ENCODE measurements around the gene STK33. TPM values are rescaled to one million over a fixed set of nuclear protein-coding genes. Genes with fewer than 3 reads are reported as not detected.
A peak's percentile ranks its signal among the peaks of the same experiment; 100 is the strongest.

STK33 gene
- total and polyA plus RNA-seq, 2 donors (not counting 3 experiments of a cell fraction or from before 2014, with no cell fraction given) = 0.63 to 3.4 TPM

DNA sequence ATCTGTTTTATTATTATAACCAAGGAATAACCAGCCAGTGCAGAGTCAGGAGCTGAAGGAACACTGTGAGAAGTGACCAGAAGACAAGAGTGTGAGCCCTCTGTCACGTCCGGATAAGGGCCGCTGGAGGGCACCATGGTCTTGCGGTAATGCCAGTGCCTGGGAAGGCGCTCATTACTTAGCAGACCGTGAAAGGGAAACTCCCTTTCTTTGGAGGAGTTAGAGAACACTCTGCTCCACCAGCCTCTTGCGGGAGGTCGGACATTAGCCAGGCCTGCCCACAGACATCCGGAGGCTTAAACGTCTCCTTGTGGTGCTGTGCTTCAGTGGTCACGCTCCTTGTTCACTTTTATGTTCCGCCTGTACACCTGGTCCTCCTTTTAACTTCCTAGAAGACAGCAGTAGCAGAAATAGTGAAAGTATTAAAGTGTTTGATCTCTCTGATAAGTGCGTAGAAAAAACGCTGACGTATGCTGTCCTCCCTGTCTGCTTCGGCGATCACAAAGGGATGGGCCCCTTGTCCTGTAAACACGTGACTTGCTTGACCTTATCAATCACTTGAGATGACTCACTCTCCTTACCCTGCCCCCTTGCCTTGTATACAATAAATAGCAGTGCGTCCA is 209.7 kb downstream of the STK33 start:
- no peak overlapping the region for H3K4me3 ChIP-seq (replicated peaks in 1 of 3; ENCODE audit: insufficient read depth in 1 of 3, low read depth in 1 of 3, low read length in 3 of 3)
- H3K9me1 ChIP-seq (replicated peaks; ENCODE audit: control insufficient read depth, extremely low read depth, insufficient read depth, low read length) = no peaks in the 10 kb centered on the region
- no peak overlapping the region for H3K9ac ChIP-seq (replicated peaks; ENCODE audit: extremely low read depth, insufficient read depth, low read length)
- no TSS peak for BruUV-seq (replicated peaks)
- no peaks in the 10 kb centered on the region for H3K4me1 ChIP-seq (ENCODE audit: control insufficient read depth, extremely low read depth, insufficient read depth, low read length)
- no peaks in the 10 kb centered on the region for H3K27me3 ChIP-seq (ENCODE audit: control insufficient read depth in 2 of 2, insufficient read depth in 2 of 2, low read length in 2 of 2)
- FAIRE-seq (peak; percentile 40), DNase-seq (ENCODE audit: low read depth, low spot score) (peak; percentile 9)
- intact Hi-C loops (cut with micrococcal nuclease) = no loop called here
- POLR2A ChIA-PET = no interaction called here
- H4K20me1 ChIP-seq (replicated peaks; ENCODE audit: control insufficient read depth, extremely low read depth, insufficient read depth, low read length) = no peaks in the 10 kb centered on the region
- no peak overlapping the region for H3K4me2 ChIP-seq (ENCODE audit: insufficient read depth, low read length)
- no peaks in the 10 kb centered on the region for H3K9me3 ChIP-seq (replicated peaks; ENCODE audit: control insufficient read depth, insufficient read depth, low read length)
- dilution Hi-C loops (cut with MboI; ENCODE audit: extremely low pct_ligation_motif_present, low sequenced_read_pairs) = no loop called here
- H3K36me3 ChIP-seq (ENCODE audit: control insufficient read depth in 2 of 2, extremely low read depth in 1 of 2, insufficient read depth in 2 of 2, low read length in 2 of 2) = no peaks in the 10 kb centered on the region
- no peaks in the 10 kb centered on the region for H3K79me2 ChIP-seq (ENCODE audit: control insufficient read depth, insufficient read depth, low read length)
- no peak overlapping the region for H2AFZ ChIP-seq (ENCODE audit: low read depth, low read length)
- TF ChIP-seq, protein P1, sequence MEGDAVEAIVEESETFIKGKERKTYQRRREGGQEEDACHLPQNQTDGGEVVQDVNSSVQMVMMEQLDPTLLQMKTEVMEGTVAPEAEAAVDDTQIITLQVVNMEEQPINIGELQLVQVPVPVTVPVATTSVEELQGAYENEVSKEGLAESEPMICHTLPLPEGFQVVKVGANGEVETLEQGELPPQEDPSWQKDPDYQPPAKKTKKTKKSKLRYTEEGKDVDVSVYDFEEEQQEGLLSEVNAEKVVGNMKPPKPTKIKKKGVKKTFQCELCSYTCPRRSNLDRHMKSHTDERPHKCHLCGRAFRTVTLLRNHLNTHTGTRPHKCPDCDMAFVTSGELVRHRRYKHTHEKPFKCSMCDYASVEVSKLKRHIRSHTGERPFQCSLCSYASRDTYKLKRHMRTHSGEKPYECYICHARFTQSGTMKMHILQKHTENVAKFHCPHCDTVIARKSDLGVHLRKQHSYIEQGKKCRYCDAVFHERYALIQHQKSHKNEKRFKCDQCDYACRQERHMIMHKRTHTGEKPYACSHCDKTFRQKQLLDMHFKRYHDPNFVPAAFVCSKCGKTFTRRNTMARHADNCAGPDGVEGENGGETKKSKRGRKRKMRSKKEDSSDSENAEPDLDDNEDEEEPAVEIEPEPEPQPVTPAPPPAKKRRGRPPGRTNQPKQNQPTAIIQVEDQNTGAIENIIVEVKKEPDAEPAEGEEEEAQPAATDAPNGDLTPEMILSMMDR (IDR thresholded peaks at IDR 0.05; ENCODE audit: extremely low read depth in 1 of 2, insufficient read depth in 1 of 2, low read depth in 1 of 2, low read length in 2 of 2) = peak in 1 of 2 donors; percentile 11
- TF ChIP-seq JUN (IDR thresholded peaks at IDR 0.05; ENCODE audit: borderline replicate concordance, insufficient read depth, insufficient read length, low read depth) = no peak
- CTCF ChIA-PET = interaction anchor here (1.0 to 2.1 kb wide), 3 partner anchors 426 to 754 kb away, joined by 3 to 7 read pairs (median 3); a partner anchor contains a TSS
- H3K27ac ChIP-seq (ENCODE audit: insufficient read depth, low read depth, low read length) = no peak overlapping the region

DNA sequence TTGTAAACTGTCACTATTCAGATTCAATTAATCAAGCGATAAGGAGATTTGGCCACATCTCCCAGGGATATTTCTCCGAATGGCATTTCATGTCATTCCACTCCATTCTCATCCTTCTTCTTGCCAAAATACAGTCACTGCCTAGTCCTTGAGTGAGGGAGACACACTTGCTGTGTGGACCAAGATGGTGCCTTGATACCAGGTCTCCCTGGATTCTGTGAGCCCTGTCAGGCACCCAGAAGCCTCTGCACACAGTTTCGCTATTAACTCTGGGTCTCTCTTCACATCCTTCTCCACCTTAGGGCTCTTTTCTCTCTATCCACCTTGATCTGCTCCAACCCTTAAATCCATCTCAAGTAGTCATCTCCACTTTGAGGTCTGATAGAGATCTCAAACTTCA is 210.4 kb downstream of the STK33 start:
- Histone ChIP-seq H3K4me1 (ENCODE audit: control insufficient read depth, extremely low read depth, insufficient read depth, low read length) (no peaks in the 10 kb centered on the region), H4K20me1 (replicated peaks; ENCODE audit: control insufficient read depth, extremely low read depth, insufficient read depth, low read length) (no peaks in the 10 kb centered on the region), H3K79me2 (ENCODE audit: control insufficient read depth, insufficient read depth, low read length) (no peaks in the 10 kb centered on the region), H3K4me2 (ENCODE audit: insufficient read depth, low read length) (no peak overlapping the region), H3K9me3 (replicated peaks; ENCODE audit: control insufficient read depth, insufficient read depth, low read length) (no peaks in the 10 kb centered on the region), H2AFZ (ENCODE audit: low read depth, low read length) (no peak overlapping the region), H3K9me1 (replicated peaks; ENCODE audit: control insufficient read depth, extremely low read depth, insufficient read depth, low read length) (no peaks in the 10 kb centered on the region), H3K4me3 (replicated peaks in 1 of 3; ENCODE audit: insufficient read depth in 1 of 3, low read depth in 1 of 3, low read length in 3 of 3) (no peak overlapping the region), H3K27me3 (ENCODE audit: control insufficient read depth in 2 of 2, insufficient read depth in 2 of 2, low read length in 2 of 2) (no peaks in the 10 kb centered on the region), H3K27ac (ENCODE audit: insufficient read depth, low read depth, low read length) (no peak overlapping the region), H3K9ac (replicated peaks; ENCODE audit: extremely low read depth, insufficient read depth, low read length) (no peak overlapping the region), H3K36me3 (ENCODE audit: control insufficient read depth in 2 of 2, extremely low read depth in 1 of 2, insufficient read depth in 2 of 2, low read length in 2 of 2) (no peaks in the 10 kb centered on the region)
- FAIRE-seq = no peak
- POLR2A ChIA-PET = no interaction called here
- no TSS peak for BruUV-seq (replicated peaks)
- TF ChIP-seq, protein P2, sequence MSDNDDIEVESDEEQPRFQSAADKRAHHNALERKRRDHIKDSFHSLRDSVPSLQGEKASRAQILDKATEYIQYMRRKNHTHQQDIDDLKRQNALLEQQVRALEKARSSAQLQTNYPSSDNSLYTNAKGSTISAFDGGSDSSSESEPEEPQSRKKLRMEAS (IDR thresholded peaks at IDR 0.05; ENCODE audit: insufficient read depth, insufficient read length) = no peak
- no peak for TF ChIP-seq POLR2AphosphoS5 (IDR thresholded peaks at IDR 0.05; ENCODE audit: insufficient read depth, low read depth, low read length)
- TF ChIP-seq, protein P1 (IDR thresholded peaks at IDR 0.05; ENCODE audit: extremely low read depth in 1 of 2, insufficient read depth in 1 of 2, low read depth in 1 of 2, low read length in 2 of 2) = no peak
- TF ChIP-seq JUN (IDR thresholded peaks at IDR 0.05; ENCODE audit: borderline replicate concordance, insufficient read depth, insufficient read length, low read depth) = no peak
- CTCF ChIA-PET = interaction anchor here (1.0 to 2.1 kb wide), 3 partner anchors 427 to 754 kb away, joined by 3 to 7 read pairs (median 3); a partner anchor contains a TSS
- dilution Hi-C loops (cut with MboI; ENCODE audit: extremely low pct_ligation_motif_present, low sequenced_read_pairs) (no loop called here), intact Hi-C loops (cut with micrococcal nuclease) (no loop called here)
- no peak for DNase-seq (ENCODE audit: low read depth, low spot score)
